Endothelial cell of umbilical vein (primary cell): ENCODE measurements around the gene FCER1A. TPM values are rescaled to one million over a fixed set of nuclear protein-coding genes. Genes with fewer than 3 reads are reported as not detected.

Experiments used
- BruUV-seq: library from RNA; stranded (reverse); fragments of 400-500 nt; replicated peaks from 2 replicates; lab custom pipeline; 2021; lab: Mats Ljungman, UMichigan
- CTCF ChIA-PET: fragments of 300-600, 350-600 bp; sonication (Branson Sonifier 250); formaldehyde crosslinking; loops from one replicate; lab custom pipeline; 2021; ENCODE audit warnings: antibody characterized with exemption, inconsistent platforms; lab: Charles Lee
- POLR2A ChIA-PET: fragments of 300-600, 350-600 bp; sonication (Branson Sonifier 250); formaldehyde crosslinking; loops from one replicate; lab custom pipeline; 2021; ENCODE audit warnings: antibody characterized with exemption, inconsistent platforms; lab: Charles Lee
- DNase-seq: peaks from one replicate; pipeline ENCODE4 v3.0.0-alpha.2; 2011; ENCODE audit warnings: low read depth, low spot score
- FAIRE-seq: peaks from 2 replicates; lab custom pipeline; 2011; peaks lifted over from hg19 to GRCh38; lab: Jason Lieb, UNC
- H2AFZ ChIP-seq: 2 replicates; pipeline ENCODE4 v1.6.0; 2012; ENCODE audit warnings: low read depth, low read length, control low read depth, inconsistent platforms
- H3K27ac ChIP-seq: 2 replicates; pipeline ENCODE4 v1.5.1; 2011; ENCODE audit warnings: low read depth, mild to moderate bottlenecking, control low read depth, low read length, moderate library complexity; ENCODE audit not compliant: insufficient read depth
- H3K27me3 ChIP-seq, 2 experiments: 2 replicates each; pipeline versions ENCODE4 v1.6.0 to v1.6.1; 2011; ENCODE audit warnings: low read length in 2 of 2, mixed read lengths in 1 of 2; ENCODE audit not compliant: control insufficient read depth in 2 of 2, insufficient read depth in 2 of 2
- H3K36me3 ChIP-seq, 2 experiments: 2 replicates in 1 of 2; 3 replicates in 1 of 2; pipeline ENCODE4 v1.5.1; 2011; ENCODE audit warnings: low read length in 2 of 2, mild to moderate bottlenecking in 1 of 2, moderate library complexity in 1 of 2; ENCODE audit not compliant: control insufficient read depth in 2 of 2, insufficient read depth in 2 of 2; ENCODE audit errors: extremely low read depth in 1 of 2
- H3K4me1 ChIP-seq: 3 replicates; pipeline ENCODE4 v1.5.1; 2011; ENCODE audit warnings: mild to moderate bottlenecking, low read length; ENCODE audit not compliant: control insufficient read depth, insufficient read depth; ENCODE audit errors: extremely low read depth
- H3K4me2 ChIP-seq: 2 replicates; pipeline ENCODE4 v1.6.1; 2011; ENCODE audit warnings: low read length, control low read depth, mixed read lengths; ENCODE audit not compliant: insufficient read depth
- H3K4me3 ChIP-seq, 3 experiments: fragments of 200-600 bp in 1 of 3; sonication (generic), shearing (Covaris generic) in 1 of 3; replicated peaks in 1 of 3; 2 replicates each; pipeline ENCODE4 v1.5.1; 2011 to 2016; ENCODE audit warnings: control low read depth in 3 of 3, low read length in 3 of 3, mild to moderate bottlenecking in 2 of 3, inconsistent platforms in 1 of 3, low read depth in 1 of 3, moderate library complexity in 1 of 3; ENCODE audit not compliant: insufficient read depth in 1 of 3
- H3K79me2 ChIP-seq: 2 replicates; pipeline ENCODE4 v1.6.0; 2012; ENCODE audit warnings: low read length, inconsistent platforms; ENCODE audit not compliant: control insufficient read depth, insufficient read depth
- H3K9ac ChIP-seq: replicated peaks from 2 replicates; pipeline ENCODE3; 2011; ENCODE audit warnings: low read length, control low read depth; ENCODE audit not compliant: insufficient read depth; ENCODE audit errors: extremely low read depth
- H3K9me1 ChIP-seq: replicated peaks from 3 replicates; pipeline ENCODE4 v1.6.0; 2011; ENCODE audit warnings: mild to moderate bottlenecking, low read length; ENCODE audit not compliant: control insufficient read depth, insufficient read depth; ENCODE audit errors: extremely low read depth
- H3K9me3 ChIP-seq: replicated peaks from 2 replicates; pipeline ENCODE4 v1.5.1; 2012; ENCODE audit warnings: low read length, inconsistent platforms; ENCODE audit not compliant: control insufficient read depth, insufficient read depth
- H4K20me1 ChIP-seq: replicated peaks from 2 replicates; pipeline ENCODE3; 2011; ENCODE audit warnings: mild to moderate bottlenecking, low read length; ENCODE audit not compliant: control insufficient read depth, insufficient read depth; ENCODE audit errors: extremely low read depth
- CTCF ChIP-seq, 2 donors: IDR thresholded peaks; 1 replicate in 1 of 2; 2 replicates in 1 of 2; pipeline ENCODE4 v1.5.1; 2011; ENCODE audit warnings: low read length in 2 of 2, mild to moderate bottlenecking in 2 of 2, moderate library complexity in 2 of 2, control low read depth in 1 of 2, inconsistent platforms in 1 of 2, low read depth in 1 of 2; ENCODE audit not compliant: insufficient read depth in 1 of 2; ENCODE audit errors: extremely low read depth in 1 of 2
- EZH2 ChIP-seq: IDR thresholded peaks from 2 replicates; pipeline ENCODE4 v1.6.1; 2012; ENCODE audit warnings: borderline replicate concordance, low read depth, mild to moderate bottlenecking, moderate library complexity, low read length, inconsistent platforms; ENCODE audit not compliant: severe bottlenecking
- FOS ChIP-seq: IDR thresholded peaks from 2 replicates; pipeline ENCODE4 v1.6.1; 2011; ENCODE audit warnings: mild to moderate bottlenecking, low read length, moderate library complexity, borderline replicate concordance; ENCODE audit not compliant: insufficient read depth
- GATA2 ChIP-seq: IDR thresholded peaks from 2 replicates; pipeline ENCODE4 v1.7.0; 2011; ENCODE audit warnings: low read depth, mild to moderate bottlenecking, moderate library complexity, mixed read lengths, low read length; ENCODE audit not compliant: insufficient read length, insufficient read depth
- JUN ChIP-seq: IDR thresholded peaks from 2 replicates; pipeline ENCODE4 v1.6.1; 2011; ENCODE audit warnings: borderline replicate concordance, low read depth; ENCODE audit not compliant: insufficient read length, insufficient read depth
- MAX ChIP-seq: IDR thresholded peaks from 2 replicates; pipeline ENCODE4 v1.6.1; 2011; ENCODE audit not compliant: insufficient read depth, insufficient read length
- MYC ChIP-seq: IDR thresholded peaks from one replicate; pipeline ENCODE4 v1.6.1; 2011; ENCODE audit warnings: mild to moderate bottlenecking, low read depth, low read length
- POLR2A ChIP-seq: IDR thresholded peaks from 2 replicates; pipeline ENCODE4 v1.6.1; 2012; ENCODE audit warnings: low read depth, mild to moderate bottlenecking, control low read depth, low read length
- POLR2AphosphoS5 ChIP-seq: IDR thresholded peaks from 2 replicates; pipeline ENCODE4 v1.6.1; 2012; ENCODE audit warnings: low read depth, mild to moderate bottlenecking, control low read depth, low read length, moderate library complexity; ENCODE audit not compliant: insufficient read depth
- dilution Hi-C: fragments of 300-500 bp; cut with MboI; formaldehyde crosslinking; loops from one replicate; pipeline ENCODE4 v1.15.0; 2019; ENCODE audit warnings: low sequenced_read_pairs; ENCODE audit not compliant: extremely low pct_ligation_motif_present
- intact Hi-C: fragments of 100-400 bp; cut with micrococcal nuclease; formaldehyde crosslinking; loops from one replicate; pipeline ENCODE4 v1.10.0; 2022
- polyA plus RNA-seq, 4 experiments: library from polyadenylated mRNA; depleted of rRNA in 3 of 4; stranded (reverse) in 3 of 4; unstranded in 1 of 4; fragments of >200 nt; gene quantifications; 2 replicates each; pipeline versions ENCODE4 v1.2.1 to v1.2.3, GENCODE V29; 2011 to 2012; ENCODE audit warnings: missing spikeins in 1 of 4
- total RNA-seq: library from RNA; stranded (reverse); gene quantifications from 2 replicates; pipeline ENCODE4 v1.2.3, GENCODE V29; 2021

FCER1A gene
- total and polyA plus RNA-seq, 2 donors (not counting 3 experiments of a cell fraction or from before 2014, with no cell fraction given): not detected

GRCh38 chr1:159274631-159275030 is 27.5 kb upstream of the FCER1A start:
- no TSS peak for BruUV-seq
- H3K27ac ChIP-seq: no peak overlapping the region
- H3K79me2 ChIP-seq: no peaks in the 10 kb centered on the region
- no peak overlapping the region for H3K9ac ChIP-seq
- ChIA-PET POLR2A (no interaction called here), CTCF (interaction anchor here (0.7 kb wide), 1 partner anchor 100 kb away, joined by 3 read pairs; no protein-coding TSS in a partner anchor)
- TF ChIP-seq POLR2AphosphoS5: no peak
- no peak for TF ChIP-seq EZH2
- no peak for TF ChIP-seq CTCF (IDR thresholded peaks at IDR 0.05; ENCODE audit: extremely low read depth in 1 of 2, insufficient read depth in 1 of 2, low read depth in 1 of 2, low read length in 2 of 2)
- no peak for TF ChIP-seq POLR2A
- TF ChIP-seq MAX: no peak
- TF ChIP-seq GATA2: no peak
- TF ChIP-seq FOS: no peak
- TF ChIP-seq MYC: no peak
- TF ChIP-seq JUN: no peak
- dilution Hi-C loops (no loop called here), intact Hi-C loops (no loop called here)
- no peak overlapping the region for H2AFZ ChIP-seq
- H3K9me1 ChIP-seq: no peaks in the 10 kb centered on the region
- no peaks in the 10 kb centered on the region for H3K27me3 ChIP-seq
- no peaks in the 10 kb centered on the region for H3K36me3 ChIP-seq
- no peak overlapping the region for H3K4me3 ChIP-seq
- no peak for DNase-seq
- H3K9me3 ChIP-seq: no peaks in the 10 kb centered on the region
- H4K20me1 ChIP-seq: no peaks in the 10 kb centered on the region
- no peak for FAIRE-seq
- H3K4me2 ChIP-seq: no peak overlapping the region
- no peaks in the 10 kb centered on the region for H3K4me1 ChIP-seq
